GM21576 (cell line): ENCODE results near the gene DOCK2.
A peak's percentile ranks its signal among the peaks of the same experiment; 100 is the strongest.
"Not testable (repeated sequence)": the region's sequence is repeated elsewhere in the genome, so short reads cannot be mapped to it uniquely, and the experiment has no call there.

Experiments used
- ATAC-seq: cut with Tn5 transposase; IDR thresholded peaks from one replicate; pipeline ENCODE4 v1.9.1; 2021; ENCODE audit warnings: mild to moderate bottlenecking, moderate library complexity; ENCODE audit not compliant: unreplicated experiment

Gene DOCK2

GRCh38 chr5:169921949-169922348, 284.9 kb downstream of the DOCK2 start:
- ATAC-seq: no peak

GRCh38 chr5:169922474-169922873, 285.4 kb downstream of the DOCK2 start:
- no peak for ATAC-seq

GRCh38 chr5:169923988-169924387, 286.9 kb downstream of the DOCK2 start:
- no peak for ATAC-seq

- no peak for ATAC-seq
Observed at GRCh38 chr5:169933127-169933526, 296.1 kb downstream of the DOCK2 start.

- ATAC-seq: no peak
Observed at GRCh38 chr5:169933616-169934015, 296.5 kb downstream of the DOCK2 start.

GRCh38 chr5:169934990-169935389, 297.9 kb downstream of the DOCK2 start:
- no peak for ATAC-seq

GRCh38 chr5:169935762-169936161, 298.7 kb downstream of the DOCK2 start:
- ATAC-seq: no peak

- no peak for ATAC-seq
Observed at GRCh38 chr5:169938439-169938838, 301.4 kb downstream of the DOCK2 start.

- no peak for ATAC-seq
Observed at GRCh38 chr5:169939731-169940130, 302.7 kb downstream of the DOCK2 start.

GRCh38 chr5:169941542-169941941, 304.5 kb downstream of the DOCK2 start:
- no peak for ATAC-seq

GRCh38 chr5:169942181-169942580, 305.1 kb downstream of the DOCK2 start:
- no peak for ATAC-seq

GRCh38 chr5:169943026-169943425, 306.0 kb downstream of the DOCK2 start:
- ATAC-seq: no peak

- no peak for ATAC-seq
Observed at GRCh38 chr5:169944115-169944514, 307.0 kb downstream of the DOCK2 start.

GRCh38 chr5:169944922-169945680, 308.0 kb downstream of the DOCK2 start:
- ATAC-seq: no peak

GRCh38 chr5:169945831-169946261, 308.8 kb downstream of the DOCK2 start:
- no peak for ATAC-seq

- ATAC-seq: no peak
Observed at GRCh38 chr5:169946743-169947295, 309.7 kb downstream of the DOCK2 start.

- peak; percentile 55 for ATAC-seq
Observed at GRCh38 chr5:169950333-169950732, 313.3 kb downstream of the DOCK2 start.

- ATAC-seq: not testable (repeated sequence)
Observed at GRCh38 chr5:169953196-169953595, 316.1 kb downstream of the DOCK2 start.

- ATAC-seq: no peak
Observed at GRCh38 chr5:169954786-169955185, 317.7 kb downstream of the DOCK2 start.

GRCh38 chr5:169956126-169956525, 319.1 kb downstream of the DOCK2 start:
- ATAC-seq: no peak

- ATAC-seq: no peak
Observed at GRCh38 chr5:169956756-169957155, 319.7 kb downstream of the DOCK2 start.

- no peak for ATAC-seq
Observed at GRCh38 chr5:169958278-169958677, 321.2 kb downstream of the DOCK2 start.

- no peak for ATAC-seq
Observed at GRCh38 chr5:169960659-169961058, 323.6 kb downstream of the DOCK2 start.
